Measurements from ENCODE around the gene IRF2.
A peak's percentile ranks its signal among the peaks of the same experiment; 100 is the strongest.

The IRF2 gene

GRCh38 chr4:184452740-184453139 lies 21.6 kb downstream of the IRF2 start:
- no peak overlapping the region for H3K4me3 ChIP-seq (ENCODE audit: low read depth, low read length)
- TF ChIP-seq CTCF (IDR thresholded peaks at IDR 0.05; ENCODE audit: borderline replicate concordance, insufficient read depth, low read depth, low read length): no peak

GRCh38 chr4:184451726-184452125 lies 22.6 kb downstream of the IRF2 start:
- TF ChIP-seq CTCF (IDR thresholded peaks at IDR 0.05; ENCODE audit: borderline replicate concordance, insufficient read depth, low read depth, low read length): no peak
- no peak overlapping the region for H3K4me3 ChIP-seq (ENCODE audit: low read depth, low read length)

- TF ChIP-seq CTCF (IDR thresholded peaks at IDR 0.05; ENCODE audit: borderline replicate concordance, insufficient read depth, low read depth, low read length): no peak
- no peak overlapping the region for H3K4me3 ChIP-seq (ENCODE audit: low read depth, low read length)
Observed at GRCh38 chr4:184450743-184451535, 23.4 kb downstream of the IRF2 start.

- H3K4me3 ChIP-seq (ENCODE audit: low read depth, low read length): no peak overlapping the region
- no peak for TF ChIP-seq CTCF (IDR thresholded peaks at IDR 0.05; ENCODE audit: borderline replicate concordance, insufficient read depth, low read depth, low read length)
Observed at GRCh38 chr4:184450045-184450444, 24.3 kb downstream of the IRF2 start.

- no peak for TF ChIP-seq CTCF (IDR thresholded peaks at IDR 0.05; ENCODE audit: borderline replicate concordance, insufficient read depth, low read depth, low read length)
- H3K4me3 ChIP-seq (ENCODE audit: low read depth, low read length): peak overlapping the region; percentile 36
Observed at GRCh38 chr4:184448821-184449220, 25.5 kb downstream of the IRF2 start.

- TF ChIP-seq CTCF (IDR thresholded peaks at IDR 0.05; ENCODE audit: borderline replicate concordance, insufficient read depth, low read depth, low read length): no peak
- no peak overlapping the region for H3K4me3 ChIP-seq (ENCODE audit: low read depth, low read length)
Observed at GRCh38 chr4:184448141-184448540, 26.2 kb downstream of the IRF2 start.

GRCh38 chr4:184447664-184448063 lies 26.7 kb downstream of the IRF2 start:
- H3K4me3 ChIP-seq (ENCODE audit: low read depth, low read length): no peak overlapping the region
- TF ChIP-seq CTCF (IDR thresholded peaks at IDR 0.05; ENCODE audit: borderline replicate concordance, insufficient read depth, low read depth, low read length): no peak
